HPDE6-E6E7 (cell line): Measurements from ENCODE around the gene COL6A1.

Experiments used
- DNase-seq: peaks from one replicate; pipeline ENCODE4 v3.0.0; 2011; ENCODE audit warnings: missing footprints; ENCODE audit errors: extremely low spot score

Gene COL6A1

GRCh38 chr21:45982758-45983648 is 1.4 kb downstream of the COL6A1 start:
- no peak for DNase-seq

GRCh38 chr21:45983649-45983965 is 2.0 kb downstream of the COL6A1 start:
- no peak for DNase-seq

GRCh38 chr21:45983981-45984551 is 2.5 kb downstream of the COL6A1 start:
- DNase-seq = no peak

- no peak for DNase-seq
Observed at GRCh38 chr21:45984584-45985095, 3.1 kb downstream of the COL6A1 start.

GRCh38 chr21:45985471-45986315 is 4.1 kb downstream of the COL6A1 start:
- DNase-seq = no peak

GRCh38 chr21:45986316-45987051 is 4.9 kb downstream of the COL6A1 start:
- no peak for DNase-seq

GRCh38 chr21:45987121-45987711 is 5.6 kb downstream of the COL6A1 start:
- DNase-seq = no peak

- DNase-seq = no peak
Observed at GRCh38 chr21:45988366-45989347, 7.1 kb downstream of the COL6A1 start.

- no peak for DNase-seq
Observed at GRCh38 chr21:45989355-45990048, 7.9 kb downstream of the COL6A1 start.

GRCh38 chr21:45990049-45990711 is 8.6 kb downstream of the COL6A1 start:
- DNase-seq = no peak

GRCh38 chr21:45990741-45991605 is 9.4 kb downstream of the COL6A1 start:
- DNase-seq = no peak

GRCh38 chr21:45991606-45992300 is 10.2 kb downstream of the COL6A1 start:
- no peak for DNase-seq

GRCh38 chr21:45992301-45993209 is 11.0 kb downstream of the COL6A1 start:
- DNase-seq = no peak

GRCh38 chr21:45993210-45994085 is 11.9 kb downstream of the COL6A1 start:
- no peak for DNase-seq

GRCh38 chr21:45994086-45994661 is 12.6 kb downstream of the COL6A1 start:
- DNase-seq = no peak
